Ovary (tissue), 3 donors: Measurements from ENCODE around the gene LEAP2.

Experiments
- CTCF ChIP-seq, 3 donors: fragments of 450-650 bp in 2 of 3; fragments of 200-600 bp in 1 of 3; IDR thresholded peaks; one replicate each; pipeline versions ENCODE4 v1.5.1 to v1.8.0; 2016 to 2022; ENCODE audit warnings: antibody characterized with exemption in 3 of 3, mild to moderate bottlenecking in 1 of 3
- EP300 ChIP-seq: sonication (generic); formaldehyde crosslinking; IDR thresholded peaks from one replicate; pipeline ENCODE4 v1.6.1; 2017; ENCODE audit warnings: antibody characterized with exemption
- donor health status: DM: no; HTN: no; CAD: no.

GRCh38 chr5:132824426-132824825 is 49.0 kb upstream of the LEAP2 start:
- no peak for TF ChIP-seq CTCF (IDR thresholded peaks at IDR 0.05)
- TF ChIP-seq EP300, result no peak
